Measurements from ENCODE around the gene NAA50.
A peak's percentile ranks its signal among the peaks of the same experiment; 100 is the strongest.

- TF ChIP-seq, protein P1, sequence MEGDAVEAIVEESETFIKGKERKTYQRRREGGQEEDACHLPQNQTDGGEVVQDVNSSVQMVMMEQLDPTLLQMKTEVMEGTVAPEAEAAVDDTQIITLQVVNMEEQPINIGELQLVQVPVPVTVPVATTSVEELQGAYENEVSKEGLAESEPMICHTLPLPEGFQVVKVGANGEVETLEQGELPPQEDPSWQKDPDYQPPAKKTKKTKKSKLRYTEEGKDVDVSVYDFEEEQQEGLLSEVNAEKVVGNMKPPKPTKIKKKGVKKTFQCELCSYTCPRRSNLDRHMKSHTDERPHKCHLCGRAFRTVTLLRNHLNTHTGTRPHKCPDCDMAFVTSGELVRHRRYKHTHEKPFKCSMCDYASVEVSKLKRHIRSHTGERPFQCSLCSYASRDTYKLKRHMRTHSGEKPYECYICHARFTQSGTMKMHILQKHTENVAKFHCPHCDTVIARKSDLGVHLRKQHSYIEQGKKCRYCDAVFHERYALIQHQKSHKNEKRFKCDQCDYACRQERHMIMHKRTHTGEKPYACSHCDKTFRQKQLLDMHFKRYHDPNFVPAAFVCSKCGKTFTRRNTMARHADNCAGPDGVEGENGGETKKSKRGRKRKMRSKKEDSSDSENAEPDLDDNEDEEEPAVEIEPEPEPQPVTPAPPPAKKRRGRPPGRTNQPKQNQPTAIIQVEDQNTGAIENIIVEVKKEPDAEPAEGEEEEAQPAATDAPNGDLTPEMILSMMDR (IDR thresholded peaks at IDR 0.05) = peak in 1 of 2 donors; percentile 20
- TF ChIP-seq POLR2A (IDR thresholded peaks at IDR 0.05) = no peak
- peak in 1 of 3 donors; percentile 44 for TF ChIP-seq POLR2AphosphoS5 (IDR thresholded peaks at IDR 0.05)
Measured at GRCh38 chr3:113696658-113697499, 49.2 kb downstream of the NAA50 start.
